Endodermal cell (in vitro differentiated cells): ENCODE measurements around the gene GMPR. TPM values are rescaled to one million over a fixed set of nuclear protein-coding genes. Genes with fewer than 3 reads are reported as not detected.

Source experiments
- DNase-seq: peaks from one replicate; pipeline ENCODE4 v3.0.0-alpha.2; 2017
- H3K27ac ChIP-seq: 2 replicates; pipeline ENCODE4 v1.5.1; 2013; ENCODE audit warnings: mild to moderate bottlenecking, low read depth, low read length, moderate library complexity
- H3K27me3 ChIP-seq: 2 replicates; pipeline ENCODE4 v1.6.1; 2013; ENCODE audit warnings: mild to moderate bottlenecking, low read length, moderate library complexity; ENCODE audit not compliant: insufficient read depth, control insufficient read depth, poor library complexity, severe bottlenecking
- H3K36me3 ChIP-seq: 2 replicates; pipeline ENCODE4 v1.7.0; 2013; ENCODE audit warnings: mild to moderate bottlenecking, low read length, moderate library complexity; ENCODE audit not compliant: control insufficient read depth, insufficient read depth
- H3K4me1 ChIP-seq: one replicate; pipeline ENCODE4 v1.7.0; 2013; ENCODE audit warnings: low read length; ENCODE audit not compliant: control insufficient read depth, insufficient read depth
- H3K4me3 ChIP-seq: 2 replicates; pipeline ENCODE4 v1.5.1; 2013; ENCODE audit warnings: mild to moderate bottlenecking, low read length, moderate library complexity
- H3K9ac ChIP-seq: 2 replicates; pipeline ENCODE4 v1.6.1; 2013; ENCODE audit warnings: mild to moderate bottlenecking, low read length, moderate library complexity; ENCODE audit not compliant: poor library complexity, severe bottlenecking; ENCODE audit errors: extremely low read depth
- H3K9me3 ChIP-seq: 2 replicates; pipeline ENCODE4 v1.6.1; 2013; ENCODE audit warnings: mild to moderate bottlenecking, low read length, moderate library complexity; ENCODE audit not compliant: control insufficient read depth
- H3K27ac Mint-ChIP-seq: 2 replicates; pipeline ENCODE4 v1.8.0; 2020; ENCODE audit warnings: mixed read lengths
- H3K27me3 Mint-ChIP-seq: 2 replicates; pipeline ENCODE4 v1.8.0; 2021; ENCODE audit warnings: mild to moderate bottlenecking, mixed read lengths; ENCODE audit not compliant: insufficient read depth
- H3K36me3 Mint-ChIP-seq: 2 replicates; pipeline ENCODE4 v1.8.0; 2020; ENCODE audit warnings: low read depth, mixed read lengths
- H3K4me1 Mint-ChIP-seq: 2 replicates; pipeline ENCODE4 v1.8.0; 2020; ENCODE audit warnings: mixed read lengths
- H3K4me3 Mint-ChIP-seq: 2 replicates; pipeline ENCODE4 v1.8.0; 2020; ENCODE audit warnings: mild to moderate bottlenecking, moderate library complexity, mixed read lengths
- H3K9me3 Mint-ChIP-seq: 2 replicates; pipeline ENCODE4 v1.8.0; 2020; ENCODE audit warnings: mild to moderate bottlenecking, mixed read lengths
- CTCF ChIP-seq: fragments of 200-600 bp; sonication (generic); conservative IDR thresholded peaks from 2 replicates; pipeline ENCODE4 v1.5.0; 2021; ENCODE audit warnings: antibody characterized with exemption, mild to moderate bottlenecking
- WGBS, 2 experiments: methylation state at CpG; one replicate each; pipeline versions ENCODE4 v1.1.5 to v1.1.7; 2013; ENCODE audit warnings: missing lambda C conversion rate in 2 of 2, mixed read lengths in 1 of 2; ENCODE audit not compliant: insufficient coverage in 1 of 2, insufficient read length in 1 of 2; 5-methylcytosine and 5-hydroxymethylcytosine counted together
- total RNA-seq, 2 donors: library from RNA; stranded (reverse); fragmentation: NEBNext Ultra II Directional in 1 of 2; extraction: Animal tissue kit (Norgen Biotek cat#: 25700) in 1 of 2; gene quantifications; 2 replicates in 1 of 2; 3 replicates in 1 of 2; pipeline ENCODE4 v1.2.1, GENCODE V29; 2021

GMPR gene
- total RNA-seq, 2 donors from 2014 or later, result 4.9 to 20.7 TPM

DNA sequence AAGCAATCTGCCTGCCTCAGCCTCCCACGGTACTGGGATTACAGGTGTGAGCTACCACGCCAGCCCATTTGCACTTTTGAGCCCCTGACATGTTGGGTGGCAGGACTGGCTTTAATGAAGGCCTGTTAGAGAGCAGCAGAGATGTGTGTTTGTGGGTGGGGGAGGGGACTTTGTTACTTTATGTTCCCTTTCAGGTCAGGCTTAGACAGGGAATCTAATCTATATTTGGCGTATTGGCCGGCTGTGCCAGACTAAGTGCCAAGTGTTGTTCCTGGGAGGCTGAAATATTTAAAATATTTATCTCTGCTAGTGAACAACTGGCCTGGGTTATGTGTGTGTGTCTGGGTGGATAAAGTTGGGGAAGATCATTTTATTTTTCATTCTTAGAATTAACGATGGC, 6.1 kb downstream of the GMPR start:
- H3K27me3 ChIP-seq, result no peaks in the 10 kb centered on the region
- TF ChIP-seq CTCF, result no peak

GRCh38 chr6:16244869-16245451, 6.6 kb downstream of the GMPR start:
- Histone ChIP-seq H3K9ac (no peak overlapping the region), H3K4me1 (peaks cover 12% of the 10 kb centered on the region), H3K27ac (no peak overlapping the region), H3K9me3 (no peaks in the 10 kb centered on the region), H3K4me3 (no peak overlapping the region), H3K36me3 (peaks cover 10% of the 10 kb centered on the region), H3K27me3 (no peaks in the 10 kb centered on the region)
- H3K4me3 Mint-ChIP-seq, result no peak overlapping the region
- H3K4me1 Mint-ChIP-seq, result peaks cover 43% of the 10 kb centered on the region
- 72 to 77% methylated on average over 9 to 10 of the region's 10 CpGs for WGBS, 2 experiments
- H3K36me3 Mint-ChIP-seq, result peaks cover 2% of the 10 kb centered on the region
- no peak for TF ChIP-seq CTCF
- no peak overlapping the region for H3K27ac Mint-ChIP-seq
- H3K27me3 Mint-ChIP-seq, result peaks cover 17% of the 10 kb centered on the region
- DNase-seq, result no peak
- no peaks in the 10 kb centered on the region for H3K9me3 Mint-ChIP-seq

More for the DNA sequence above, 6.1 kb downstream of the GMPR start:
- Histone ChIP-seq H3K4me3 (no peak overlapping the region), H3K9me3 (no peaks in the 10 kb centered on the region), H3K4me1 (peaks cover 15% of the 10 kb centered on the region), H3K9ac (no peak overlapping the region), H3K36me3 (peaks cover 10% of the 10 kb centered on the region), H3K27ac (no peak overlapping the region)
- no peaks in the 10 kb centered on the region for H3K9me3 Mint-ChIP-seq
- H3K4me1 Mint-ChIP-seq, result peaks cover 44% of the 10 kb centered on the region
- no peak for DNase-seq
- 79 to 90% methylated on average over 3 to 5 of the region's 5 CpGs for WGBS, 2 experiments
- no peak overlapping the region for H3K4me3 Mint-ChIP-seq
- no peak overlapping the region for H3K27ac Mint-ChIP-seq
- peaks cover 2% of the 10 kb centered on the region for H3K36me3 Mint-ChIP-seq
- H3K27me3 Mint-ChIP-seq, result peaks cover 18% of the 10 kb centered on the region

DNA sequence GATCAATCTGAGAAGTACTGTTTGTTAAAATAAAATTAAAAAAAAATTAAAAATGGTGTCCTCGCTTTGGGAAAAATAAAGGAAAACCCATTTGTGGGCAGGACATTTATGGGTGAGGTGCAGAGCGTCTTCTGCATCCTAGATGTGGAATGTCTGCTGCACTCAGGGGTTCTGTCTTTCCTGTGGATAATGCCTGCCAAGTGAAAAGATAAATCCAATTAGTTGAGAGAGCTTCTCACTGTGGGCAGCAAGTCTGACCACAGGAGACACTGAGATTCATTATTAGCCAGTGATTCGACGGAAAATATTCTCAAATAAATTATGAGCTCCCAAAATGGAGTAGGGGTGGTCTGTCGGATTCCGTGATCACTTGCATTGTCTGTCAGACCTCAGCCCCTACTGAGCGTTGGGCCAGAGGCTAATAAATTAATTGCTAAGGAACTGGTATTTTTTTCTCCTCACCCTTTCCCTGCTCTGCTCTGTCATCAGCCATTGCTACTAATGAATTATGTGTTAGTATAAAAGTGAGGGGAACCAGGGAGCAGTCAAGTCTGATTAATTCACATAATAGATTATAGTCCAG, 10.0 kb downstream of the GMPR start:
- TF ChIP-seq CTCF, result no peak
- peaks cover 4% of the 10 kb centered on the region for H3K36me3 Mint-ChIP-seq
- H3K4me3 Mint-ChIP-seq, result no peak overlapping the region
- peaks cover 11% of the 10 kb centered on the region for H3K4me1 ChIP-seq
- H3K9me3 Mint-ChIP-seq, result no peaks in the 10 kb centered on the region
- peaks cover 48% of the 10 kb centered on the region for H3K4me1 Mint-ChIP-seq
- no peaks in the 10 kb centered on the region for H3K9me3 ChIP-seq
- no peak for DNase-seq
- H3K27ac ChIP-seq, result no peak overlapping the region
- no peak overlapping the region for H3K4me3 ChIP-seq
- H3K36me3 ChIP-seq, result peaks cover 20% of the 10 kb centered on the region
- 89 to 90% methylated on average over 6 to 7 of the region's 7 CpGs for WGBS, 2 experiments
- H3K27me3 Mint-ChIP-seq, result peaks cover 8% of the 10 kb centered on the region
- no peak overlapping the region for H3K9ac ChIP-seq
- H3K27ac Mint-ChIP-seq, result no peak overlapping the region
- no peaks in the 10 kb centered on the region for H3K27me3 ChIP-seq
